GM23338 (cell line): ENCODE results near the gene MICAL2. TPM values are rescaled to one million over a fixed set of nuclear protein-coding genes. Genes with fewer than 3 reads are reported as not detected.

Experiments used
- ATAC-seq: fragments of 200-7000 bp; cut with Tn5 transposase; 3 replicates; pipeline ENCODE4 v1.9.1; 2020
- DNase-seq: peaks from one replicate; pipeline ENCODE4 v3.0.0-alpha.2; 2015; ENCODE audit warnings: low spot score
- H2AFZ ChIP-seq: fragments of 200-600 bp; sonication (generic); 2 replicates; pipeline ENCODE4 v1.8.0; 2016; ENCODE audit warnings: antibody characterized with exemption, mild to moderate bottlenecking, moderate library complexity
- H3F3A ChIP-seq: fragments of 200-600 bp; sonication (generic); replicated peaks from 2 replicates; pipeline ENCODE4 v1.8.0; 2017; ENCODE audit warnings: antibody characterized with exemption, mixed run types, low read depth
- H3K27ac ChIP-seq: fragments of 200-600 bp; sonication (generic); 2 replicates; pipeline ENCODE4 v1.6.1; 2016; ENCODE audit warnings: low read depth
- H3K27me3 ChIP-seq: fragments of 200-600 bp; sonication (generic); 2 replicates; pipeline ENCODE4 v1.8.0; 2016; ENCODE audit warnings: mild to moderate bottlenecking, mixed run types, moderate library complexity; ENCODE audit not compliant: insufficient read depth
- H3K36me3 ChIP-seq: fragments of 200-600 bp; sonication (generic); 2 replicates; pipeline ENCODE4 v1.8.0; 2016; ENCODE audit warnings: mild to moderate bottlenecking; ENCODE audit not compliant: insufficient read depth
- H3K4me1 ChIP-seq: fragments of 200-600 bp; sonication (generic); 2 replicates; pipeline ENCODE4 v1.8.0; 2016; ENCODE audit warnings: mild to moderate bottlenecking, moderate library complexity; ENCODE audit not compliant: insufficient read depth
- H3K4me2 ChIP-seq: fragments of 200-600 bp; sonication (generic); 2 replicates; pipeline ENCODE4 v1.7.1; 2017; ENCODE audit warnings: mixed run types
- H3K4me3 ChIP-seq: fragments of 200-600 bp; sonication (generic); 2 replicates; pipeline ENCODE4 v1.6.1; 2016; ENCODE audit warnings: mixed run types
- H3K79me2 ChIP-seq: fragments of 200-600 bp; sonication (generic); replicated peaks from 2 replicates; pipeline ENCODE4 v1.8.0; 2017; ENCODE audit warnings: mild to moderate bottlenecking; ENCODE audit not compliant: insufficient read depth
- H3K9me2 ChIP-seq: fragments of 200-600 bp; sonication (generic); 2 replicates; pipeline ENCODE4 v1.8.0; 2017; ENCODE audit not compliant: insufficient read depth
- H4K20me1 ChIP-seq: fragments of 200-600 bp; sonication (generic); replicated peaks from 2 replicates; pipeline ENCODE4 v1.8.0; 2017; ENCODE audit warnings: mild to moderate bottlenecking; ENCODE audit not compliant: insufficient read depth
- H3K27ac Mint-ChIP-seq: 2 replicates; pipeline ENCODE4 v1.8.0; 2020; ENCODE audit warnings: inconsistent platforms, mild to moderate bottlenecking, moderate library complexity, mixed read lengths
- H3K27me3 Mint-ChIP-seq: 3 replicates; pipeline ENCODE4 v1.8.0; 2022; ENCODE audit warnings: low read depth, mild to moderate bottlenecking, moderate library complexity, mixed read lengths, inconsistent platforms; ENCODE audit not compliant: insufficient read depth, poor library complexity
- H3K36me3 Mint-ChIP-seq: 3 replicates; pipeline ENCODE4 v1.8.0; 2021; ENCODE audit warnings: low read depth, mild to moderate bottlenecking, inconsistent platforms, moderate library complexity, mixed read lengths
- H3K4me1 Mint-ChIP-seq: 3 replicates; pipeline ENCODE4 v1.8.0; 2020; ENCODE audit warnings: mild to moderate bottlenecking, inconsistent platforms, mixed read lengths
- H3K4me3 Mint-ChIP-seq: 3 replicates; pipeline ENCODE4 v1.8.0; 2021; ENCODE audit warnings: moderate library complexity, mild to moderate bottlenecking, inconsistent platforms, mixed read lengths
- H3K9me3 Mint-ChIP-seq: 3 replicates; pipeline ENCODE4 v1.8.0; 2020; ENCODE audit warnings: moderate library complexity, mild to moderate bottlenecking, inconsistent platforms, mixed read lengths
- CTCF ChIP-seq, 2 experiments: fragments of 200-600 bp in 1 of 2; sonication (generic) in 1 of 2; conservative IDR thresholded peaks; 2 replicates each; pipeline versions ENCODE4 v1.5.1 to v1.6.1; 2016 to 2017; ENCODE audit warnings: antibody characterized with exemption in 2 of 2, low read depth in 2 of 2, mild to moderate bottlenecking in 2 of 2, moderate library complexity in 1 of 2
- EZH2 ChIP-seq: fragments of 200-600 bp; sonication (generic); IDR thresholded peaks from one replicate; pipeline ENCODE4 v1.8.0; 2017; ENCODE audit warnings: antibody characterized with exemption, mild to moderate bottlenecking, low read depth; ENCODE audit not compliant: unreplicated experiment
- JUNB ChIP-seq: IDR thresholded peaks from one replicate; pipeline ENCODE4 v1.6.1; 2016; ENCODE audit warnings: antibody characterized with exemption; ENCODE audit not compliant: unreplicated experiment
- NANOG ChIP-seq: IDR thresholded peaks from 2 replicates; pipeline ENCODE4 v1.6.1; 2016; ENCODE audit warnings: antibody characterized with exemption, borderline replicate concordance
- STAT1 ChIP-seq: IDR thresholded peaks from one replicate; pipeline ENCODE4 v1.6.1; 2016; ENCODE audit warnings: antibody characterized with exemption; ENCODE audit not compliant: unreplicated experiment
- ZNF114 ChIP-seq: fragments of 250-450 bp; sonication (Bioruptor Pico); IDR thresholded peaks from 2 replicates; pipeline ENCODE4 v1.5.0; 2020; ENCODE audit warnings: mild to moderate bottlenecking, moderate library complexity
- ZNF462 ChIP-seq: fragments of 250-450 bp; sonication (Bioruptor Pico); IDR thresholded peaks from 2 replicates; pipeline ENCODE4 v1.5.0; 2020; ENCODE audit warnings: mild to moderate bottlenecking, moderate library complexity
- polyA plus RNA-seq: library from polyadenylated mRNA; unstranded; fragments of >200 nt; fragmentation: Nextera tagmentation; extraction: Ambion mirVana; gene quantifications from 2 replicates; pipeline ENCODE4 v1.2.1, GENCODE V29; 2016
- total RNA-seq: library from RNA; depleted of rRNA; stranded (reverse); fragments of >200 nt; shearing (Covaris generic); gene quantifications from 2 replicates; pipeline ENCODE4 v1.2.3, GENCODE V29; 2014

The MICAL2 gene
- total and polyA plus RNA-seq, 2 experiments from 2014 or later, result 0.66 to 1.4 TPM

- no peak for TF ChIP-seq ZNF462 (CRISPR knock-in tag)
- TF ChIP-seq STAT1, result no peak
- TF ChIP-seq EZH2, result no peak
- TF ChIP-seq NANOG, result no peak
Measured at GRCh38 chr11:12134236-12134585, 23.8 kb downstream of the MICAL2 start (continued).

GRCh38 chr11:12135185-12135584 lies 24.8 kb downstream of the MICAL2 start:
- H3K4me1 Mint-ChIP-seq, result peaks cover 3% of the 10 kb centered on the region; the same call in 2 of the 3 replicates
- H3K4me3 Mint-ChIP-seq, result no peak overlapping the region
- H3K4me2 ChIP-seq, result no peak overlapping the region
- no peak overlapping the region for H3K27ac Mint-ChIP-seq
- no peaks in the 10 kb centered on the region for H3K79me2 ChIP-seq
- no peak for ATAC-seq
- H3K9me2 ChIP-seq, result no peaks in the 10 kb centered on the region
- H3K27me3 ChIP-seq, result no peaks in the 10 kb centered on the region
- H3K4me3 ChIP-seq, result no peak overlapping the region
- H3K9me3 Mint-ChIP-seq, result no peaks in the 10 kb centered on the region
- no peak overlapping the region for H3K27ac ChIP-seq
- peaks cover 4% of the 10 kb centered on the region for H3K27me3 Mint-ChIP-seq
- H4K20me1 ChIP-seq, result no peaks in the 10 kb centered on the region
- no peak overlapping the region for H2AFZ ChIP-seq
- H3K36me3 Mint-ChIP-seq, result no peaks in the 10 kb centered on the region
- no peak for TF ChIP-seq CTCF (conservative IDR thresholded peaks at IDR 0.05; ENCODE audit: low read depth in 2 of 2)
- no peak for TF ChIP-seq ZNF114 (CRISPR knock-in tag)
- TF ChIP-seq JUNB, result no peak
- H3F3A ChIP-seq, result no peaks in the 10 kb centered on the region
- H3K36me3 ChIP-seq, result no peaks in the 10 kb centered on the region
- H3K4me1 ChIP-seq, result no peaks in the 10 kb centered on the region
- no peak for DNase-seq
